ENCODE measurements around the gene RAPSN.

The RAPSN gene

DNA sequence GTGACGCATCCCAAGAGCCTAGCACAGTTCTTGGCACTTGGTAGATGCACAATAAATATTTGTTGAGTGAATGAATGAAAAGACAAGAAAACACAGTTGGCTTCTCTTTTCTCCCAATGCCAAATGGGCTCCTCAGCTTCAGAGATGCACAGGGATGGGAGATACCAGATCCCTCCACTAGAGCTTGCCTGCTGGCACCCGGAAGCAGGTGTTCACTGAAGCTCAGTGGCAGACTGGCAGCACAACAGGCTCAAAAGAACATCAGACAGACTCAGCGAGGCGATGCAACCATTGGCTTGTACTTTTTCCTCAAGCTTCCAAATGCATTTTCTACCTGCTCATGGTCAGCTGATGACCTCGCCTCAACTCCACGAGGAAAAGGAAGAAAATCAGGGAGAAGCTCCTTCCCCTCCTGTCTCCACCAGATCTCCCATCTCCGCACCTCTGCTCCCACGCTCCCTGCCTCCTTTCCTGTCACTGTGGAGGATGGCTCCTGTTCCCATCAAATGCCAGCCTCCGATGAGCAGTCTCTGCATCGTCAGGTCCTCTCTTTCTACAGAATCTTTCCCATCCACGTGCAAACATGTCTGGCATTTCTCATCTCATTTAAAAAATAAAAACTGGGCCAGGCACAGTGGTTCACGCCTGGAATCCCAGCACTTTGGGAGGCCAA, 5.8 kb downstream of the RAPSN start:
- TF ChIP-seq CTCF (IDR thresholded peaks at IDR 0.05; ENCODE audit: low read depth, low read length): no peak
- DNase-seq (ENCODE audit: extremely low read depth, low read depth): no peak

DNA sequence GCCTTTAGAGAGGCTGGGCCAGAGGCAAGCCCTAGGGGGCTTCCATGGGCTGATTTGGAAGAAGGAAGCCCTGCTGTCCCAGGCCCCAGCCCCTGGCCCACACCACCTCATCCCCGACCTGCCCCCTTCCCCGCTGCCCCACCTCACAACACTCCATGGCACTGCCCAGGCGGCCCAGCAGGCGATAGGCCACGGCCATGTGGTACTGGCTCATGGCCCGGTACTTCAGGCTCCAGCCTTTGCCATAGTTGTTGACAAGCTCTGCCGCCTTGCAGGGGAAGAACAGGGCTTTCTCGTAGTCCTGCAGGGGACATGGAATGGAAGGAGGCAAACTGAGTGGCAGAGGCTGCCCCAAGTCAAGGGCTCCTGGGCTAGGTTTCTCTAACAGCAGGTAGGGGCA, 6.4 kb downstream of the RAPSN start:
- no peak for DNase-seq (ENCODE audit: extremely low read depth, low read depth)
- no peak for TF ChIP-seq CTCF (IDR thresholded peaks at IDR 0.05; ENCODE audit: low read depth, low read length)

DNA sequence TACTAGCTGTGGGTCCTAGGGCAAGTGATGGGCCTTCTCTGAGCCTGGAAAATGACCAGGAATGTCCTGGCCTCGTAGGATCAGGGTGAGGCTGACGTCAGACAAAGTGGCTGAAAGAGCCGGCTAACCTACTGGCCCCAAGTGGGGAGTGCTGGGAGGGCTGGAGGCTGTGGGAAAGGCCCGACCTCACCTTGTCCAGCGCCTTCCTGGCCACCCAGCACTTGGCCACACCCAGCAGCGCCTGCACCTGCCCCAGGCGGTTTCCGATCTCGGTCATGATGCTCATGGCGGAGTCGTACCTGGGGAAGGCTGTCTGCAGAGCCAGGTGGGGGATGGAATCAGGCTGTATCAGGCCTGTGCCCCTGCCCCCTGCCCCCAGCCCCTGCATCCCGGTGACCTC, 7.5 kb downstream of the RAPSN start:
- no peak for TF ChIP-seq CTCF (IDR thresholded peaks at IDR 0.05; ENCODE audit: low read depth, low read length)

DNA sequence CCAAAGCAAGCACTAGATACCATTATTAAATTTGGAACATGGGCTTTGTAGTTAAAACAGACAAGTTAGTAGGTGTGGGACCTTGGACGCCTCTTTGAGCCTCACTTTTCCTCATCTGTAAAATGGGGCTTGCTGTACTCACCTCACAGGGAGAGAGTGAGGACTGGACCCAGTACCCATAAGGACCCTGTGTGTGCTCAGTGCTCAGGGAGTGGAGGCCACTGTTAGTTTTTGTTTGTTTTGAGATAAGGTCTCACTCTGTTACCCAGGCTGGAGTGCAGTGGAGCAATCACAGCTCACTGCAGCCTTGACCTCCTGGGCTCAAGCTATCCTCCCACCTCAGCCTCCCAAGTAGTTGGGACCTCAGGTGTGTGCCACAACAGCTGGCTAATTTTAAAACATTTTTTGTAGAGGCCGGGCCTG, 8.9 kb downstream of the RAPSN start:
- no peak for TF ChIP-seq CTCF (IDR thresholded peaks at IDR 0.05; ENCODE audit: low read depth, low read length)
- DNase-seq (ENCODE audit: extremely low read depth, low read depth): no peak

More for the DNA sequence above, 7.5 kb downstream of the RAPSN start:
- DNase-seq (ENCODE audit: extremely low read depth, low read depth): no peak

DNA sequence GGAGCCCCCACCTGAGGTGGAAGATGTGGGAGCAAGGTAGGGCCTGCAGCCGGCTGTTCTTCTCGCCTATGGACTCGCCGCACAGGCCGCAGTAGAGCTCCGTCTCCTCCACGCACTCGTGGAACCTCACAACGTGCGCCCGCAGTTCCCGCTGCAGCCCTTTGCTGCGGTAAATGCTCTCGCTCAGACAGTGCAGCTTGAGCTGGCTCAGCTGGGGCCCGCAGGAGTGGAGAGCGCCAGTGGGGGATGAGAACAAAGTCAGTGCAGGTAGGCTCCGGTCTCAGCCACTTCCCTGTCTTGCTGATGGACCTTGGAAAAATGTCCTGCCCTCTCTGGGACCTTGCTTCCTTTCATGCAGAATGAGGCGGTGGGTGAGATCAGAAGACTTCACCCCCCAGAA, 10.2 kb downstream of the RAPSN start:
- no peak for TF ChIP-seq CTCF (IDR thresholded peaks at IDR 0.05; ENCODE audit: low read depth, low read length)
- no peak for DNase-seq (ENCODE audit: extremely low read depth, low read depth)

- TF ChIP-seq CTCF (IDR thresholded peaks at IDR 0.05; ENCODE audit: low read depth, low read length): no peak; the same call in 1 of the 2 replicates
Observed at GRCh38 chr11:47437746-47438418, 11.1 kb downstream of the RAPSN start.

GRCh38 chr11:47437218-47437745, 11.7 kb downstream of the RAPSN start:
- no peak for TF ChIP-seq CTCF (IDR thresholded peaks at IDR 0.05; ENCODE audit: low read depth, low read length)
- no peak for DNase-seq (ENCODE audit: extremely low read depth, low read depth)

More at GRCh38 chr11:47437746-47438418, 11.1 kb downstream of the RAPSN start:
- DNase-seq (ENCODE audit: extremely low read depth, low read depth): no peak
